PC-3 (cell line): ENCODE data around the gene PLOD3.

Experiments
- CTCF ChIP-seq: fragments of 300-600 bp; sonication (generic); conservative IDR thresholded peaks from 2 replicates; pipeline ENCODE4 v1.5.1; 2017; ENCODE audit warnings: antibody characterized with exemption, low read depth, mild to moderate bottlenecking, low read length
- EZH2 ChIP-seq: fragments of 300-600 bp; sonication (generic); IDR thresholded peaks from one replicate; pipeline ENCODE4 v1.6.1; 2017; ENCODE audit warnings: antibody characterized with exemption, mild to moderate bottlenecking, low read length; ENCODE audit not compliant: unreplicated experiment

GRCh38 chr7:101217388-101218235, at the start of gene PLOD3, which contains the start of gene ZNHIT1:
- no peak for TF ChIP-seq CTCF
- no peak for TF ChIP-seq EZH2
